ENCODE measurements around the gene GRM7. TPM values are rescaled to one million over a fixed set of nuclear protein-coding genes. Genes with fewer than 3 reads are reported as not detected.

Gene GRM7
- total and polyA plus RNA-seq, 2 of the 4 experiments (the other 2 are of a cell fraction): not detected

DNA sequence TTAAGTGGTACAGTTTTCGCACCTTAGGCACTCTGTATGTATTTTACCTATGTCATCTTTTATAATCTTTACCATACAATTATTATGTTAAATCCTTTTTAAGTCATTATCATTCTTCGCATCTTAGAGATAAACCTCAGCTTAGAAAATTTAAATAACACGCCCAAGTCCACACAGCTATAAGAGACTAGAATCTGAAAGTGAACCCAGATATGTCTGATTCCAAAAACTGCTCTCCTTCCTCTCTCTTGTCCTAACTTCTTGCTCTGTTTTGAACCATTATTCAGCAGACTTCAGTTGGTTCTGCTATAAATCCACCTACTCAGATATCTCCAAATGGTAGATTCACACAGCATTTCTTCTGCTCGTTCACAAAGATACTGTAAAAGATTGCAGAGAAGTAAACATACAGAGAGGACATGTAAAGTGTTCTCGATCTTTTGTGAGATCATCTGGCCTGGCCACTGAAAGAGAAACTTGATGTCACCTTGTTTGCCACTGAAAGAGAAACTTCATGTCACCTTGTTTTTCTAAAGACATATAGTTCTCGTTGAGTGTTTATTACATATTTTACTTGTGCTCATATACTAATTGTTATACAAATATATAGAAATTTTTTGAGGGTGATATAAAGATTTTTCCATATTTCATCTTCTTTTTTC is 533.2 kb downstream of the GRM7 start:
- no peak overlapping the region for H2AK5ac ChIP-seq (ENCODE audit: low read depth, low read length)
- no peak overlapping the region for H2AK9ac ChIP-seq (replicated peaks; ENCODE audit: low read depth, low read length, poor library complexity)
- dilution Hi-C loops (cut with HindIII; ENCODE audit: low sequenced_read_pairs, unreplicated experiment) (no loop called here), in situ Hi-C loops (cut with MboI; ENCODE audit: low sequenced_read_pairs) (no loop called here), intact Hi-C loops (cut with micrococcal nuclease) (no loop called here)
- no peak overlapping the region for H2AFZ ChIP-seq (replicated peaks; ENCODE audit: low read length, poor library complexity)
- peaks cover 16% of the 10 kb centered on the region for H3K9me3 ChIP-seq (ENCODE audit: control insufficient read depth, insufficient read depth, low read length)
- H3K36me3 ChIP-seq (ENCODE audit: control insufficient read depth, insufficient read depth, low read length): no peaks in the 10 kb centered on the region
- H2BK5ac ChIP-seq (ENCODE audit: low read depth, low read length, poor library complexity, severe bottlenecking): no peak overlapping the region
- CTCF ChIA-PET: no interaction called here
- no peak overlapping the region for H3K27ac ChIP-seq (ENCODE audit: insufficient read depth, low read length)
- POLR2A ChIA-PET (ENCODE audit: unreplicated experiment): no interaction called here
- H3K9me1 ChIP-seq (ENCODE audit: insufficient read depth, low read length): no peaks in the 10 kb centered on the region
- H3K4me1 ChIP-seq (ENCODE audit: control insufficient read depth, insufficient read depth, low read length): no peaks in the 10 kb centered on the region
- no peak overlapping the region for H3K23ac ChIP-seq (ENCODE audit: low read depth, low read length)
- no peak overlapping the region for H3K18ac ChIP-seq (ENCODE audit: low read depth, low read length)
- BruUV-seq (replicated peaks): no TSS peak
- H4K20me1 ChIP-seq (ENCODE audit: insufficient read depth, low read length): no peaks in the 10 kb centered on the region
- no peak overlapping the region for H2BK15ac ChIP-seq (ENCODE audit: low read depth, low read length)
- no peaks in the 10 kb centered on the region for H3K79me1 ChIP-seq (ENCODE audit: low read depth in 1 of 2, low read length in 2 of 2)
- no peak for TF ChIP-seq RAD21 (IDR thresholded peaks at IDR 0.05; ENCODE audit: low read length)
- no peak for TF ChIP-seq BHLHE40 (IDR thresholded peaks at IDR 0.05; ENCODE audit: low read depth, low read length)
- no peak for TF ChIP-seq MAZ (IDR thresholded peaks at IDR 0.05; ENCODE audit: borderline replicate concordance, low read depth, low read length)
- TF ChIP-seq MAFK (IDR thresholded peaks at IDR 0.05; ENCODE audit: low read depth, low read length): no peak
- TF ChIP-seq POLR2A (IDR thresholded peaks at IDR 0.05; ENCODE audit: low read depth, low read length): no peak
- TF ChIP-seq NFE2L2 (IDR thresholded peaks at IDR 0.05; ENCODE audit: low read depth, low read length): no peak
- TF ChIP-seq CEBPB (IDR thresholded peaks at IDR 0.05; ENCODE audit: low read depth, low read length): no peak
- TF ChIP-seq USF2 (IDR thresholded peaks at IDR 0.05; ENCODE audit: low read depth, low read length): no peak
- no peak for TF ChIP-seq SMC3 (IDR thresholded peaks at IDR 0.05; ENCODE audit: low read depth, low read length)
- no peak for TF ChIP-seq ELK1 (IDR thresholded peaks at IDR 0.05; ENCODE audit: borderline replicate concordance, low read depth, low read length)
- no peak for TF ChIP-seq CTCF (conservative IDR thresholded peaks at IDR 0.05; ENCODE audit: low read depth, low read length)
- TF ChIP-seq RCOR1 (IDR thresholded peaks at IDR 0.05; ENCODE audit: insufficient replicate concordance, low read length): no peak
- no peak for TF ChIP-seq FOS (IDR thresholded peaks at IDR 0.05; ENCODE audit: low read depth, low read length)
- no peak for TF ChIP-seq CHD1 (IDR thresholded peaks at IDR 0.05; ENCODE audit: low read depth, low read length)
- no peak for TF ChIP-seq RFX5 (IDR thresholded peaks at IDR 0.05; ENCODE audit: low read depth, low read length)
- no peak for TF ChIP-seq MXI1 (IDR thresholded peaks at IDR 0.05; ENCODE audit: borderline replicate concordance, low read depth, low read length)
- H3K4me2 ChIP-seq (ENCODE audit: low read depth, low read length): no peak overlapping the region
- no peak overlapping the region for H2BK20ac ChIP-seq (ENCODE audit: low read depth, low read length)
- no peak overlapping the region for H4K5ac ChIP-seq (ENCODE audit: low read depth, low read length)
- no peak overlapping the region for H3K56ac ChIP-seq (ENCODE audit: extremely low read depth, insufficient read depth, low read length)
- H3K4ac ChIP-seq (ENCODE audit: low read depth, low read length): no peak overlapping the region
- ATAC-seq (ENCODE audit: low read depth): no peak
- WGBS, 2 experiments (ENCODE audit: extremely low coverage in 2 of 2, insufficient read length in 1 of 2): no CpG with 5 or more reads among the region's 6 CpGs
- no peak for DNase-seq
- H3K9ac ChIP-seq (ENCODE audit: low read depth, low read length): no peak overlapping the region
- H3K27me3 ChIP-seq (ENCODE audit: control insufficient read depth, insufficient read depth, low read length): no peaks in the 10 kb centered on the region
- H4K8ac ChIP-seq (ENCODE audit: low read depth in 2 of 2, low read length in 2 of 2): no peak overlapping the region
- H2BK120ac ChIP-seq (ENCODE audit: low read depth, low read length): no peak overlapping the region
- no peak overlapping the region for H3K4me3 ChIP-seq (ENCODE audit: insufficient read depth, low read depth, low read length)
- H4K91ac ChIP-seq (ENCODE audit: insufficient read depth, low read depth, low read length): no peak overlapping the region
- no peak overlapping the region for H3K14ac ChIP-seq (replicated peaks; ENCODE audit: low read depth, low read length)

Data from IMR-90 (cell line).